GM19043 (cell line): Measurements from ENCODE around the gene PIF1.

Experiments used
- ATAC-seq: cut with Tn5 transposase; IDR thresholded peaks from one replicate; pipeline ENCODE4 v1.9.1; 2021; ENCODE audit warnings: low read depth; ENCODE audit not compliant: unreplicated experiment

The PIF1 gene

GRCh38 chr15:64825431-64826294 lies at the start of gene PIF1:
Gene PIF1, minus strand, starts transcription at chr15:64825647. Its CDS starts 1,312 bp downstream, at chr15:64824335.
- ATAC-seq: peak; percentile 79

- ATAC-seq: no peak
Observed at GRCh38 chr15:64870353-64870752, 44.9 kb upstream of the PIF1 start.

- no peak for ATAC-seq
Observed at GRCh38 chr15:64869501-64869900, 44.1 kb upstream of the PIF1 start.

- no peak for ATAC-seq
Observed at GRCh38 chr15:64865998-64866520, 40.6 kb upstream of the PIF1 start.

GRCh38 chr15:64865126-64865997 lies 39.9 kb upstream of the PIF1 start:
- ATAC-seq: no peak

GRCh38 chr15:64864068-64864467 lies 38.6 kb upstream of the PIF1 start:
- ATAC-seq: no peak

- no peak for ATAC-seq
Observed at GRCh38 chr15:64862408-64862807, 37.0 kb upstream of the PIF1 start.

- ATAC-seq: no peak
Observed at GRCh38 chr15:64861960-64862359, 36.5 kb upstream of the PIF1 start.

- no peak for ATAC-seq
Observed at GRCh38 chr15:64861331-64861730, 35.9 kb upstream of the PIF1 start.

- ATAC-seq: no peak
Observed at GRCh38 chr15:64859226-64859625, 33.8 kb upstream of the PIF1 start.

GRCh38 chr15:64858021-64858575 lies 32.7 kb upstream of the PIF1 start:
- ATAC-seq: no peak

GRCh38 chr15:64857421-64857820 lies 32.0 kb upstream of the PIF1 start:
- no peak for ATAC-seq

GRCh38 chr15:64856429-64857145 lies 31.1 kb upstream of the PIF1 start:
- ATAC-seq: no peak

- no peak for ATAC-seq
Observed at GRCh38 chr15:64855205-64855975, 29.9 kb upstream of the PIF1 start.

- ATAC-seq: no peak
Observed at GRCh38 chr15:64854526-64854925, 29.1 kb upstream of the PIF1 start.

- ATAC-seq: no peak
Observed at GRCh38 chr15:64854041-64854440, 28.6 kb upstream of the PIF1 start.

GRCh38 chr15:64851503-64851840 lies 26.0 kb upstream of the PIF1 start:
- ATAC-seq: no peak

GRCh38 chr15:64850778-64851502 lies 25.5 kb upstream of the PIF1 start:
- ATAC-seq: no peak
